ENCODE results near the gene PDSS2.

GRCh38 chr6:107116931-107117330 lies 342.4 kb downstream of the PDSS2 start:
- TF ChIP-seq POLR2AphosphoS5 (IDR thresholded peaks at IDR 0.05; ENCODE audit: low read depth, low read length) (no peak), CTCF (IDR thresholded peaks at IDR 0.05) (no peak), SIN3A (IDR thresholded peaks at IDR 0.05; ENCODE audit: borderline replicate concordance, insufficient read depth, low read depth, low read length) (no peak), REST (IDR thresholded peaks at IDR 0.05; ENCODE audit: insufficient read depth in 1 of 2, low read depth in 2 of 2, low read length in 1 of 2) (no peak)

All from Panc1 (cell line).